ENCODE results near the gene GOLGA1.
"Not testable (repeated sequence)": the region's sequence is repeated elsewhere in the genome, so short reads cannot be mapped to it uniquely, and the experiment has no call there.

The GOLGA1 gene

GRCh38 chr9:124939944-124940343 is 939 bp downstream of the GOLGA1 start:
- DNase-seq = no peak

- DNase-seq = no peak
These were observed 6.6 kb downstream of the GOLGA1 start for GRCh38 chr9:124934290-124934689.

GRCh38 chr9:124932333-124932732 is 8.6 kb downstream of the GOLGA1 start:
- DNase-seq = no peak

GRCh38 chr9:124929464-124929863 is 11.4 kb downstream of the GOLGA1 start:
- DNase-seq = no peak

GRCh38 chr9:124928116-124928515 is 12.8 kb downstream of the GOLGA1 start:
- no peak for DNase-seq

GRCh38 chr9:124920394-124920793 is 20.5 kb downstream of the GOLGA1 start:
- not testable (repeated sequence) for DNase-seq

- no peak for DNase-seq
These were observed 26.0 kb downstream of the GOLGA1 start for GRCh38 chr9:124914753-124915405.

- DNase-seq = no peak
These were observed 27.5 kb downstream of the GOLGA1 start for GRCh38 chr9:124913378-124913777.

- DNase-seq = no peak
These were observed 29.1 kb downstream of the GOLGA1 start for GRCh38 chr9:124911766-124912165.

- DNase-seq = no peak
These were observed 32.8 kb downstream of the GOLGA1 start for GRCh38 chr9:124908098-124908497.

- DNase-seq = no peak
These were observed 33.9 kb downstream of the GOLGA1 start for GRCh38 chr9:124906966-124907365.

GRCh38 chr9:124899845-124900244 is 41.0 kb downstream of the GOLGA1 start:
- DNase-seq = no peak

GRCh38 chr9:124897570-124898460 is 43.1 kb downstream of the GOLGA1 start:
- DNase-seq = no peak

GRCh38 chr9:124894741-124895170 is 46.1 kb downstream of the GOLGA1 start:
- peak; percentile 16 for DNase-seq

- DNase-seq = no peak
These were observed 46.7 kb downstream of the GOLGA1 start for GRCh38 chr9:124894035-124894740.

GRCh38 chr9:124890179-124890578 is 50.7 kb downstream of the GOLGA1 start:
- DNase-seq = no peak

- no peak for DNase-seq
These were observed 51.9 kb downstream of the GOLGA1 start for GRCh38 chr9:124889006-124889405.

- DNase-seq = no peak
These were observed 53.1 kb downstream of the GOLGA1 start for GRCh38 chr9:124887832-124888231.

- DNase-seq = no peak
These were observed 53.9 kb downstream of the GOLGA1 start for GRCh38 chr9:124886866-124887492.

GRCh38 chr9:124886461-124886860 is 54.4 kb downstream of the GOLGA1 start:
- no peak for DNase-seq

- no peak for DNase-seq
These were observed 55.3 kb downstream of the GOLGA1 start for GRCh38 chr9:124885551-124885950.

- no peak for DNase-seq
These were observed 56.5 kb downstream of the GOLGA1 start for GRCh38 chr9:124884376-124884775.

- DNase-seq = no peak
These were observed 58.7 kb downstream of the GOLGA1 start for GRCh38 chr9:124882231-124882630.
